Activated CD8-positive, alpha-beta memory T cell treated with anti-CD3 and anti-CD28 coated beads for 24 hours (primary cell): Measurements from ENCODE around the gene DNAJC30.
"Not testable (repeated sequence)": the region's sequence is repeated elsewhere in the genome, so short reads cannot be mapped to it uniquely, and the experiment has no call there.

Source experiments
- DNase-seq: peaks from one replicate; pipeline ENCODE4 v3.0.0-alpha.2; 2020

The DNAJC30 gene

GRCh38 chr7:73680501-73680900 is 2.8 kb downstream of the DNAJC30 start:
- DNase-seq = no peak

- DNase-seq = no peak
These were observed 3.5 kb downstream of the DNAJC30 start for GRCh38 chr7:73679709-73680108.

GRCh38 chr7:73678862-73679261 is 4.4 kb downstream of the DNAJC30 start:
- DNase-seq = no peak

GRCh38 chr7:73676062-73676461 is 7.2 kb downstream of the DNAJC30 start:
- DNase-seq = not testable (repeated sequence)

GRCh38 chr7:73674468-73675124 is 8.7 kb downstream of the DNAJC30 start:
- DNase-seq = no peak

- DNase-seq = no peak
These were observed 11.3 kb downstream of the DNAJC30 start for GRCh38 chr7:73671857-73672445.

- DNase-seq = no peak
These were observed 12.0 kb downstream of the DNAJC30 start for GRCh38 chr7:73671322-73671661.

- DNase-seq = no peak
These were observed 13.3 kb downstream of the DNAJC30 start for GRCh38 chr7:73669858-73670385.

GRCh38 chr7:73669288-73669701 is 14.0 kb downstream of the DNAJC30 start:
- no peak for DNase-seq

GRCh38 chr7:73668886-73669230 is 14.4 kb downstream of the DNAJC30 start:
- DNase-seq = no peak

GRCh38 chr7:73668103-73668885 is 15.0 kb downstream of the DNAJC30 start:
- DNase-seq = no peak

- DNase-seq = peak; percentile 99
These were observed 15.7 kb downstream of the DNAJC30 start, which contains the start of gene VPS37D for GRCh38 chr7:73667344-73668102. VPS37D (plus strand) TSS chr7:73667831; CDS start chr7:73667959, 128 bp downstream.

GRCh38 chr7:73663033-73663432 is 20.2 kb downstream of the DNAJC30 start:
- DNase-seq = no peak

GRCh38 chr7:73660594-73660993 is 22.7 kb downstream of the DNAJC30 start:
- DNase-seq = not testable (repeated sequence)

GRCh38 chr7:73659983-73660382 is 23.3 kb downstream of the DNAJC30 start:
- no peak for DNase-seq

- DNase-seq = not testable (repeated sequence)
These were observed 27.9 kb downstream of the DNAJC30 start for GRCh38 chr7:73655309-73655708.

- DNase-seq = no peak
These were observed 30.7 kb downstream of the DNAJC30 start for GRCh38 chr7:73652541-73652949.

- DNase-seq = no peak
These were observed 32.7 kb downstream of the DNAJC30 start for GRCh38 chr7:73650524-73650923.

- no peak for DNase-seq
These were observed 33.7 kb downstream of the DNAJC30 start for GRCh38 chr7:73649576-73649975.

GRCh38 chr7:73648593-73649332 is 34.5 kb downstream of the DNAJC30 start:
- no peak for DNase-seq

GRCh38 chr7:73647725-73648592 is 35.3 kb downstream of the DNAJC30 start:
- peak; percentile 68 for DNase-seq
